Measurements from ENCODE around the gene ATXN7L1. TPM values are rescaled to one million over a fixed set of nuclear protein-coding genes. Genes with fewer than 3 reads are reported as not detected.
A peak's percentile ranks its signal among the peaks of the same experiment; 100 is the strongest.

Gene ATXN7L1
- total RNA-seq, 1 experiment from 2014 or later, result 24.3 TPM

DNA sequence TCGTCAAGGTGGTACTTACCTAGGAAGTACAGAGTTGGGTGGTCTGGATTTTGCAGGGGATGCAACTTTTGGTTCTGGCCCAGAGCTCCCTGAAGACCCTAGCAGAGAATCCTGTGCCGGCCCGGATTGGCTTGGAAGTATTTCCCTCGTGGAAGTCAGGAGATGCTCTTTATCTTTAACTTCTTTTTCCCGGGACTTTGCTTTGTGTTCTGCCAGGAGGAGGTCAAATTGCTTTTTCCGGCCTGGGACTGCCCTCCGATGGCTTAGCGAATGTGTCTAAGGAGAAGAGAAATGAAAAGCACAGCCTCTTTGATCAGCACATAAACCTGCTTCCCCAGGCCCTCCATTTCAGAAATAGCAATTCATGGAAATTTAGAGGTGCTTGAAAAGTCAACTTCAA, 238.1 kb downstream of the ATXN7L1 start:
- peak overlapping the region; percentile 97 for H3K27ac ChIP-seq (ENCODE audit: insufficient read length, low read depth, low read length)
- Mint-ChIP-seq H3K4me1 (peaks cover 64 to 74% of the 10 kb centered on the region in 2 experiments), H3K27ac (peak overlapping the region; percentile 97 to 100 (median 97))

More for the DNA sequence above, 238.1 kb downstream of the ATXN7L1 start:
- Histone ChIP-seq H2BK120ac (ENCODE audit: low read depth, low read length, poor library complexity, severe bottlenecking) (no peak overlapping the region), H3K14ac (ENCODE audit: insufficient read depth, low read length) (peak overlapping the region; percentile 88; the same call in 1 of the 2 replicates), H4K8ac (replicated peaks; ENCODE audit: insufficient read length, low read depth, low read length) (peak overlapping the region; percentile 71), H4K20me1 (ENCODE audit: control insufficient read depth, insufficient read depth, insufficient read length) (no peaks in the 10 kb centered on the region), H3K79me1 (ENCODE audit: insufficient read depth, low read depth, low read length, poor library complexity, severe bottlenecking) (peaks cover 2% of the 10 kb centered on the region), H4K91ac (ENCODE audit: insufficient read length, low read depth, low read length) (peak overlapping the region; percentile 38), H3K56ac (ENCODE audit: insufficient read length, low read depth, low read length) (peak overlapping the region; percentile 22), H3K79me2 (ENCODE audit: insufficient read depth, low read length) (peaks cover 9% of the 10 kb centered on the region; the same call in 1 of the 2 replicates), H3K4ac (ENCODE audit: low read depth, low read length) (no peak overlapping the region), H3K4me1 (ENCODE audit: insufficient read depth, low read length) (peaks cover 20% of the 10 kb centered on the region; the same call in 1 of the 2 replicates), H3K27me3 (ENCODE audit: insufficient read depth, low read length) (no peaks in the 10 kb centered on the region), H2BK12ac (ENCODE audit: insufficient read length, low read depth, low read length) (no peak overlapping the region), H2BK20ac (ENCODE audit: low read depth, low read length, poor library complexity, severe bottlenecking) (no peak overlapping the region), H2AK5ac (ENCODE audit: insufficient read length, low read length) (no peak overlapping the region), H3K9ac (ENCODE audit: extremely low read depth, insufficient read length, low read length) (peak overlapping the region; percentile 60), H2AFZ (ENCODE audit: low read length) (no peak overlapping the region), H4K5ac (ENCODE audit: insufficient read length, low read depth, low read length) (peak overlapping the region; percentile 41), H3K23me2 (ENCODE audit: insufficient read length, low read depth, low read length, poor library complexity, severe bottlenecking) (peaks cover 6% of the 10 kb centered on the region), H3K4me2 (ENCODE audit: insufficient read depth, insufficient read length, low read length) (peak overlapping the region; percentile 79), H3K18ac (ENCODE audit: insufficient read length, low read depth, low read length) (peak overlapping the region; percentile 89), H3K23ac (ENCODE audit: insufficient read length, low read depth, low read length) (no peak overlapping the region), H3T11ph (ENCODE audit: low read length) (no peak overlapping the region), H2BK5ac (ENCODE audit: insufficient read length, low read length) (peak overlapping the region; percentile 14), H2BK15ac (ENCODE audit: low read depth, low read length) (no peak overlapping the region), H3K9me3 (ENCODE audit: control insufficient read depth, low read depth, low read length) (no peaks in the 10 kb centered on the region)
- DNase-seq, result no peak
- H3K27me3 Mint-ChIP-seq (ENCODE audit: low read depth), result no peaks in the 10 kb centered on the region
- WGBS (ENCODE audit: extremely low coverage, insufficient read length, low lambda C conversion rate), result no CpG with 5 or more reads among the region's 8 CpGs
- peak overlapping the region; percentile 71 to 88 for H3K4me3 Mint-ChIP-seq
- no peaks in the 10 kb centered on the region for H3K9me3 Mint-ChIP-seq
- H3K36me3 Mint-ChIP-seq (ENCODE audit: insufficient read depth in 1 of 3, low read depth in 3 of 3), result peaks cover 31 to 56% (median 42%) of the 10 kb centered on the region in 3 experiments
- TF ChIP-seq, protein P1, sequence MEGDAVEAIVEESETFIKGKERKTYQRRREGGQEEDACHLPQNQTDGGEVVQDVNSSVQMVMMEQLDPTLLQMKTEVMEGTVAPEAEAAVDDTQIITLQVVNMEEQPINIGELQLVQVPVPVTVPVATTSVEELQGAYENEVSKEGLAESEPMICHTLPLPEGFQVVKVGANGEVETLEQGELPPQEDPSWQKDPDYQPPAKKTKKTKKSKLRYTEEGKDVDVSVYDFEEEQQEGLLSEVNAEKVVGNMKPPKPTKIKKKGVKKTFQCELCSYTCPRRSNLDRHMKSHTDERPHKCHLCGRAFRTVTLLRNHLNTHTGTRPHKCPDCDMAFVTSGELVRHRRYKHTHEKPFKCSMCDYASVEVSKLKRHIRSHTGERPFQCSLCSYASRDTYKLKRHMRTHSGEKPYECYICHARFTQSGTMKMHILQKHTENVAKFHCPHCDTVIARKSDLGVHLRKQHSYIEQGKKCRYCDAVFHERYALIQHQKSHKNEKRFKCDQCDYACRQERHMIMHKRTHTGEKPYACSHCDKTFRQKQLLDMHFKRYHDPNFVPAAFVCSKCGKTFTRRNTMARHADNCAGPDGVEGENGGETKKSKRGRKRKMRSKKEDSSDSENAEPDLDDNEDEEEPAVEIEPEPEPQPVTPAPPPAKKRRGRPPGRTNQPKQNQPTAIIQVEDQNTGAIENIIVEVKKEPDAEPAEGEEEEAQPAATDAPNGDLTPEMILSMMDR (conservative IDR thresholded peaks at IDR 0.05), result no peak
